ENCODE results near the gene CASP3.
"Not testable (repeated sequence)": the region's sequence is repeated elsewhere in the genome, so short reads cannot be mapped to it uniquely, and the experiment has no call there.

CASP3 gene

GRCh38 chr4:184632842-184633241 lies 16.4 kb downstream of the CASP3 start:
- H3K4me1 ChIP-seq (ENCODE audit: control insufficient read depth in 1 of 2, insufficient read depth in 1 of 2, low read depth in 1 of 2, low read length in 1 of 2) = peaks cover 3 to 6% of the 10 kb centered on the region in 2 experiments
- H3K4me3 ChIP-seq (ENCODE audit: low read depth in 1 of 2, low read length in 1 of 2) = no peak overlapping the region
- H3K27me3 ChIP-seq = no peaks in the 10 kb centered on the region
- no peak overlapping the region for H3K27ac ChIP-seq
- H3K36me3 ChIP-seq = peaks cover 84% of the 10 kb centered on the region
- no peaks in the 10 kb centered on the region for H3K9me3 ChIP-seq
- no peak for TF ChIP-seq CTCF (IDR thresholded peaks at IDR 0.05)

GRCh38 chr4:184628103-184628502 lies 21.1 kb downstream of the CASP3 start:
- H3K4me1 ChIP-seq (ENCODE audit: control insufficient read depth in 1 of 2, insufficient read depth in 1 of 2, low read depth in 1 of 2, low read length in 1 of 2) = no peaks in the 10 kb centered on the region
- peaks cover 84% of the 10 kb centered on the region for H3K36me3 ChIP-seq

GRCh38 chr4:184625783-184626596 lies 23.3 kb downstream of the CASP3 start:
- H3K4me1 ChIP-seq (ENCODE audit: control insufficient read depth in 1 of 2, insufficient read depth in 1 of 2, low read depth in 1 of 2, low read length in 1 of 2); H3K4me3 ChIP-seq (ENCODE audit: low read depth in 1 of 2, low read length in 1 of 2); H3K9me3 ChIP-seq; H3K27me3 ChIP-seq; H3K27ac ChIP-seq: not testable (repeated sequence)
- peaks cover 65% of the 10 kb centered on the region for H3K36me3 ChIP-seq

More at GRCh38 chr4:184628103-184628502, 21.1 kb downstream of the CASP3 start:
- no peaks in the 10 kb centered on the region for H3K9me3 ChIP-seq
- no peaks in the 10 kb centered on the region for H3K27me3 ChIP-seq
- no peak overlapping the region for H3K4me3 ChIP-seq (ENCODE audit: low read depth in 1 of 2, low read length in 1 of 2)
- H3K27ac ChIP-seq = no peak overlapping the region
- TF ChIP-seq CTCF (IDR thresholded peaks at IDR 0.05) = no peak

GRCh38 chr4:184624972-184625554 lies 24.2 kb downstream of the CASP3 start:
- no peak overlapping the region for H3K27ac ChIP-seq
- no peaks in the 10 kb centered on the region for H3K9me3 ChIP-seq
- no peak for TF ChIP-seq CTCF (IDR thresholded peaks at IDR 0.05)
- peaks cover 56% of the 10 kb centered on the region for H3K36me3 ChIP-seq
- H3K27me3 ChIP-seq = no peaks in the 10 kb centered on the region
- H3K4me3 ChIP-seq (ENCODE audit: low read depth in 1 of 2, low read length in 1 of 2) = no peak overlapping the region
- no peaks in the 10 kb centered on the region for H3K4me1 ChIP-seq (ENCODE audit: control insufficient read depth in 1 of 2, insufficient read depth in 1 of 2, low read depth in 1 of 2, low read length in 1 of 2)

- not testable (repeated sequence) for H3K9me3 ChIP-seq; H3K27ac ChIP-seq; H3K4me1 ChIP-seq (ENCODE audit: control insufficient read depth in 1 of 2, insufficient read depth in 1 of 2, low read depth in 1 of 2, low read length in 1 of 2); H3K4me3 ChIP-seq (ENCODE audit: low read depth in 1 of 2, low read length in 1 of 2); H3K27me3 ChIP-seq
- H3K36me3 ChIP-seq = peaks cover 50% of the 10 kb centered on the region
These were observed 24.7 kb downstream of the CASP3 start for GRCh38 chr4:184624504-184624903.

GRCh38 chr4:184621518-184621917 lies 27.7 kb downstream of the CASP3 start:
- H3K27ac ChIP-seq = no peak overlapping the region
- no peak for TF ChIP-seq CTCF (IDR thresholded peaks at IDR 0.05)
- peaks cover 22% of the 10 kb centered on the region for H3K36me3 ChIP-seq

More at GRCh38 chr4:184621518-184621917, 27.7 kb downstream of the CASP3 start:
- Histone ChIP-seq H3K4me1 (ENCODE audit: control insufficient read depth in 1 of 2, insufficient read depth in 1 of 2, low read depth in 1 of 2, low read length in 1 of 2) (no peaks in the 10 kb centered on the region), H3K9me3 (no peaks in the 10 kb centered on the region), H3K4me3 (ENCODE audit: low read depth in 1 of 2, low read length in 1 of 2) (no peak overlapping the region), H3K27me3 (no peaks in the 10 kb centered on the region)
